Measurements from ENCODE around the gene RABGAP1L. TPM values are rescaled to one million over a fixed set of nuclear protein-coding genes. Genes with fewer than 3 reads are reported as not detected.
A peak's percentile ranks its signal among the peaks of the same experiment; 100 is the strongest.

RABGAP1L gene
- total and polyA plus RNA-seq, 2 of the 4 experiments (the other 2 are of a cell fraction) = 7.9 to 26.7 TPM

GRCh38 chr1:174550296-174550695, 391.0 kb downstream of the RABGAP1L start:
- no peak overlapping the region for H3K23ac ChIP-seq (ENCODE audit: low read depth, low read length)
- H3K9me3 ChIP-seq (ENCODE audit: control insufficient read depth, insufficient read depth, low read length) = no peaks in the 10 kb centered on the region
- no peaks in the 10 kb centered on the region for H4K20me1 ChIP-seq (ENCODE audit: insufficient read depth, low read length)
- ChIA-PET POLR2A (ENCODE audit: unreplicated experiment) (no interaction called here), CTCF (no interaction called here)
- ATAC-seq (ENCODE audit: low read depth) = no peak
- no TSS peak for BruUV-seq (replicated peaks)
- no peak overlapping the region for H3K18ac ChIP-seq (ENCODE audit: low read depth, low read length)
- H3K56ac ChIP-seq (ENCODE audit: extremely low read depth, insufficient read depth, low read length) = no peak overlapping the region
- H2AFZ ChIP-seq (replicated peaks; ENCODE audit: low read length, poor library complexity) = no peak overlapping the region
- H4K5ac ChIP-seq (ENCODE audit: low read depth, low read length) = no peak overlapping the region
- H2BK20ac ChIP-seq (ENCODE audit: low read depth, low read length) = no peak overlapping the region
- H2BK120ac ChIP-seq (ENCODE audit: low read depth, low read length) = no peak overlapping the region
- no peak overlapping the region for H3K4me3 ChIP-seq (ENCODE audit: insufficient read depth, low read depth, low read length)
- intact Hi-C loops (cut with micrococcal nuclease) = no loop called here
- no peak overlapping the region for H2BK5ac ChIP-seq (ENCODE audit: low read depth, low read length, poor library complexity, severe bottlenecking)
- no peak overlapping the region for H3K4me2 ChIP-seq (ENCODE audit: low read depth, low read length)
- in situ Hi-C loops (cut with MboI; ENCODE audit: low sequenced_read_pairs) = no loop called here
- H3K79me1 ChIP-seq (ENCODE audit: low read depth in 1 of 2, low read length in 2 of 2) = no peaks in the 10 kb centered on the region
- H3K4ac ChIP-seq (ENCODE audit: low read depth, low read length) = no peak overlapping the region
- TF ChIP-seq RAD21 (IDR thresholded peaks at IDR 0.05; ENCODE audit: low read length) = no peak
- no peak for TF ChIP-seq ELK1 (IDR thresholded peaks at IDR 0.05; ENCODE audit: borderline replicate concordance, low read depth, low read length)
- TF ChIP-seq CEBPB (IDR thresholded peaks at IDR 0.05; ENCODE audit: low read depth, low read length) = no peak
- no peak for TF ChIP-seq RCOR1 (IDR thresholded peaks at IDR 0.05; ENCODE audit: insufficient replicate concordance, low read length)
- no peak overlapping the region for H3K9ac ChIP-seq (ENCODE audit: low read depth, low read length)
- DNase-seq = peak; percentile 8
- H3K14ac ChIP-seq (replicated peaks; ENCODE audit: low read depth, low read length) = no peak overlapping the region
- H3K36me3 ChIP-seq (ENCODE audit: control insufficient read depth, insufficient read depth, low read length) = no peaks in the 10 kb centered on the region
- H2AK5ac ChIP-seq (ENCODE audit: low read depth, low read length) = no peak overlapping the region
- H4K8ac ChIP-seq (ENCODE audit: low read depth in 2 of 2, low read length in 2 of 2) = no peak overlapping the region
- dilution Hi-C loops (cut with HindIII; ENCODE audit: low sequenced_read_pairs, unreplicated experiment) = no loop called here
- H2AK9ac ChIP-seq (replicated peaks; ENCODE audit: low read depth, low read length, poor library complexity) = no peak overlapping the region
- no peaks in the 10 kb centered on the region for H3K9me1 ChIP-seq (ENCODE audit: insufficient read depth, low read length)
- 100% methylated on average over 1 of the region's 3 CpGs; no CpG with 5 or more reads in 1 of the 2 experiments for WGBS, 2 experiments (ENCODE audit: extremely low coverage in 2 of 2, insufficient read length in 1 of 2)
- no peaks in the 10 kb centered on the region for H3K4me1 ChIP-seq (ENCODE audit: control insufficient read depth, insufficient read depth, low read length)
- no peak overlapping the region for H2BK15ac ChIP-seq (ENCODE audit: low read depth, low read length)
- no peak overlapping the region for H3K27ac ChIP-seq (ENCODE audit: insufficient read depth, low read length)
- H4K91ac ChIP-seq (ENCODE audit: insufficient read depth, low read depth, low read length) = no peak overlapping the region
- H3K27me3 ChIP-seq (ENCODE audit: control insufficient read depth, insufficient read depth, low read length) = no peaks in the 10 kb centered on the region
